ENCODE data around the gene NTRK1. TPM values are rescaled to one million over a fixed set of nuclear protein-coding genes. Genes with fewer than 3 reads are reported as not detected.
A peak's percentile ranks its signal among the peaks of the same experiment; 100 is the strongest.

Gene NTRK1
- total and polyA plus RNA-seq, 2 of the 13 experiments (the other 11 are each of a cell fraction or from before 2014, with no cell fraction given), result not detected

DNA sequence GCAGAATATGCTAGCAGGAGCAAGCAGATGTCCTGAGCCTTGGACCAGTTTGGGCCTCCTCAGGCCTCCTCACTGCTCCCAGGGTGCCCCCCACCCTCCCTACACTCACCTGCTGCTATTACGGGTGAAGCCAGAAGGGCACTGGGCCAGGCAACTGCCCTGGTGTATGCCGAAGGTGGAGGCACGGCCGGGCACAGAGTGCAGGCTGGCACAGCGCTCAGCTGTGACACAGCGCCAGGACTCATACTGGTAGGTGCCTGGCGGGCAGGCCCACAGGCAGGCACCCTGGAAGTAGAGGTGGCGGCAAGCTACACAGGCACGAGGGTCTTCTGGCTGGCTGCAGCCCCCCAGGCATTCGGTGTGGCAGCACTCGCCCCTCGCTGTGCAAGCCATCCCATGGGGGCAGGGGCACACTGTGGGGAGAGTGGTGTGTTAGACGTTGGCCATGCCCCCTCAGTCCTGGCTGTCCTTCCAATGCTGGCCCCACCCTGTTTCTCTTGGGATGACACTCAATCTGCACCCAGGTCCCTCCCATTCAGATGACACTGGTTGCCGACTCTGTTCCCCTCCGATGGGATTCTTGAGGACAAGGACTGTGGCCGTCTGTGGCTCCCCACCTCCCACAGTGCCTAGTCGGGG, 8.8 kb upstream of the NTRK1 start:
- TF ChIP-seq TBX2 (CRISPR knock-in tag; IDR thresholded peaks at IDR 0.05; ENCODE audit: borderline replicate concordance), result 0 out of 2 replicates have a peak, but pooled peaks have one; percentile 17
- TF ChIP-seq ZNF562 (CRISPR knock-in tag; IDR thresholded peaks at IDR 0.05; ENCODE audit: borderline replicate concordance), result no peak
- Histone ChIP-seq H3K9me3 (ENCODE audit: low read length) (no peaks in the 10 kb centered on the region), H3K79me2 (ENCODE audit: insufficient read depth, low read length) (no peaks in the 10 kb centered on the region), H3K4me1 (ENCODE audit: insufficient read depth, low read length) (peaks cover 15% of the 10 kb centered on the region), H3K9ac (ENCODE audit: insufficient read depth, low read depth, low read length) (no peak overlapping the region), H3K36me3 (replicated peaks in 1 of 2; ENCODE audit: control insufficient read depth in 1 of 2, insufficient read depth in 2 of 2, low read length in 2 of 2) (no peaks in the 10 kb centered on the region), H3K27ac (ENCODE audit: extremely low read length, insufficient read depth, low read length) (no peak overlapping the region), H3K4me2 (ENCODE audit: low read depth, low read length) (peak overlapping the region; percentile 54; the same call in 1 of the 2 replicates), H4K20me1 (ENCODE audit: insufficient read depth, low read length) (no peaks in the 10 kb centered on the region), H2AFZ (ENCODE audit: low read length) (no peak overlapping the region), H3K4me3 (replicated peaks in 1 of 3; ENCODE audit: insufficient read depth in 1 of 3, low read depth in 2 of 3, low read length in 3 of 3) (peak overlapping the region in 1 of 3 experiments; percentile 11; a peak in 1 of 6 replicates), H3K27me3 (ENCODE audit: control insufficient read depth in 1 of 2, insufficient read depth in 2 of 2, low read length in 2 of 2) (peaks cover 4 to 43% of the 10 kb centered on the region in 2 experiments; a peak in 2 of 5 replicates)
- no peak for FAIRE-seq
- CTCF ChIA-PET (ENCODE audit: low intra/inter-chr PET ratio, low total read pairs), result no interaction called here
- ATAC-seq, result no peak
- DNase-seq (ENCODE audit: low spot score), result no peak
- in situ Hi-C loops (cut with HindIII; ENCODE audit: extremely low pct_ligation_motif_present, low pct_unique_long_range_greater_than_20kb) (no loop called here), intact Hi-C loops (cut with micrococcal nuclease; ENCODE audit: unreplicated experiment) (no loop called here)
- no TSS peak for BruUV-seq (replicated peaks)
- POLR2A ChIA-PET, result interaction anchor here (1.2 kb wide), 1 partner anchor 85 kb away, joined by 3 read pairs; the partner anchor contains the start of gene PRCC
- 61% methylated on average over 4 of the region's 17 CpGs for WGBS (ENCODE audit: low lambda C conversion rate)

DNA sequence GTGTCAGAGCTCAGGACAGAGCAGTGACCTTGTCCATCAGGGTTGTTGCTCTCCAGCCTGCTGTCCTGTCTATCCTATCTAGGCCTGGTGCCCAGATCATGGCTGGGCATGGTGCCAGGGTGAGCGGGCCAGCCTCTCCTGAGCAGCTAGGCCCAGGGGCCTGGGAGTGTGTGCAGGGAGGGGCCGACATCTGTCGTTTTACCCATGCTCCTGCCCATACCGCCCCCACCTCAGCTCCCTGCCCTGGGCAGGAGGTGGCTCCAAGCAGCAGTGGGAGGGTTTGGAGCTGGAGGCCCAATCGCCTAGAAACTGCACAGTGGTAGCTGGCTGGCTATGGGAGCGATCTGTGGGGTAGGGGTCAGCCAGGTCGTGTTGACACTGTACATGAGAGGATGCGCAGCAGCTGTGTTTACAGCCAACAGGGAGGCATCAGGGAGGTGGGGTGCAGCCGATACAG, 8.2 kb upstream of the NTRK1 start:
- ATAC-seq (peak; percentile 93), FAIRE-seq (no peak), DNase-seq (ENCODE audit: low spot score) (peak; percentile 48)
- in situ Hi-C loops (cut with HindIII; ENCODE audit: extremely low pct_ligation_motif_present, low pct_unique_long_range_greater_than_20kb) (no loop called here), intact Hi-C loops (cut with micrococcal nuclease; ENCODE audit: unreplicated experiment) (no loop called here)
- H3K4me3 ChIP-seq (replicated peaks in 1 of 3; ENCODE audit: insufficient read depth in 1 of 3, low read depth in 2 of 3, low read length in 3 of 3), result peak overlapping the region in 1 of 3 experiments; percentile 11; a peak in 1 of 6 replicates
- H3K4me1 ChIP-seq (ENCODE audit: insufficient read depth, low read length), result peaks cover 15% of the 10 kb centered on the region
- no peaks in the 10 kb centered on the region for H4K20me1 ChIP-seq (ENCODE audit: insufficient read depth, low read length)
- H2AFZ ChIP-seq (ENCODE audit: low read length), result no peak overlapping the region
- H3K27ac ChIP-seq (ENCODE audit: extremely low read length, insufficient read depth, low read length), result no peak overlapping the region
- peaks cover 2 to 43% of the 10 kb centered on the region in 2 experiments; a peak in 2 of 5 replicates for H3K27me3 ChIP-seq (ENCODE audit: control insufficient read depth in 1 of 2, insufficient read depth in 2 of 2, low read length in 2 of 2)
- no TSS peak for BruUV-seq (replicated peaks)
- no peaks in the 10 kb centered on the region for H3K9me3 ChIP-seq (ENCODE audit: low read length)
- H3K79me2 ChIP-seq (ENCODE audit: insufficient read depth, low read length), result no peaks in the 10 kb centered on the region
- 0% methylated on average over 3 of the region's 9 CpGs for WGBS (ENCODE audit: low lambda C conversion rate)
- CTCF ChIA-PET (ENCODE audit: low intra/inter-chr PET ratio, low total read pairs), result interaction anchor here (0.6 kb wide), 1 partner anchor 186 kb away, joined by 3 read pairs; no protein-coding TSS in a partner anchor
- POLR2A ChIA-PET, result interaction anchor here (1.2 kb wide), 1 partner anchor 85 kb away, joined by 3 read pairs; the partner anchor contains the start of gene PRCC
- H3K4me2 ChIP-seq (ENCODE audit: low read depth, low read length), result peak overlapping the region; percentile 54
- H3K36me3 ChIP-seq (replicated peaks in 1 of 2; ENCODE audit: control insufficient read depth in 1 of 2, insufficient read depth in 2 of 2, low read length in 2 of 2), result no peaks in the 10 kb centered on the region
- H3K9ac ChIP-seq (ENCODE audit: insufficient read depth, low read depth, low read length), result no peak overlapping the region
- TF ChIP-seq NONO (IDR thresholded peaks at IDR 0.05), result no peak
- no peak for TF ChIP-seq NONO (CRISPR knock-in tag; conservative IDR thresholded peaks at IDR 0.05)
- TF ChIP-seq, protein P1, sequence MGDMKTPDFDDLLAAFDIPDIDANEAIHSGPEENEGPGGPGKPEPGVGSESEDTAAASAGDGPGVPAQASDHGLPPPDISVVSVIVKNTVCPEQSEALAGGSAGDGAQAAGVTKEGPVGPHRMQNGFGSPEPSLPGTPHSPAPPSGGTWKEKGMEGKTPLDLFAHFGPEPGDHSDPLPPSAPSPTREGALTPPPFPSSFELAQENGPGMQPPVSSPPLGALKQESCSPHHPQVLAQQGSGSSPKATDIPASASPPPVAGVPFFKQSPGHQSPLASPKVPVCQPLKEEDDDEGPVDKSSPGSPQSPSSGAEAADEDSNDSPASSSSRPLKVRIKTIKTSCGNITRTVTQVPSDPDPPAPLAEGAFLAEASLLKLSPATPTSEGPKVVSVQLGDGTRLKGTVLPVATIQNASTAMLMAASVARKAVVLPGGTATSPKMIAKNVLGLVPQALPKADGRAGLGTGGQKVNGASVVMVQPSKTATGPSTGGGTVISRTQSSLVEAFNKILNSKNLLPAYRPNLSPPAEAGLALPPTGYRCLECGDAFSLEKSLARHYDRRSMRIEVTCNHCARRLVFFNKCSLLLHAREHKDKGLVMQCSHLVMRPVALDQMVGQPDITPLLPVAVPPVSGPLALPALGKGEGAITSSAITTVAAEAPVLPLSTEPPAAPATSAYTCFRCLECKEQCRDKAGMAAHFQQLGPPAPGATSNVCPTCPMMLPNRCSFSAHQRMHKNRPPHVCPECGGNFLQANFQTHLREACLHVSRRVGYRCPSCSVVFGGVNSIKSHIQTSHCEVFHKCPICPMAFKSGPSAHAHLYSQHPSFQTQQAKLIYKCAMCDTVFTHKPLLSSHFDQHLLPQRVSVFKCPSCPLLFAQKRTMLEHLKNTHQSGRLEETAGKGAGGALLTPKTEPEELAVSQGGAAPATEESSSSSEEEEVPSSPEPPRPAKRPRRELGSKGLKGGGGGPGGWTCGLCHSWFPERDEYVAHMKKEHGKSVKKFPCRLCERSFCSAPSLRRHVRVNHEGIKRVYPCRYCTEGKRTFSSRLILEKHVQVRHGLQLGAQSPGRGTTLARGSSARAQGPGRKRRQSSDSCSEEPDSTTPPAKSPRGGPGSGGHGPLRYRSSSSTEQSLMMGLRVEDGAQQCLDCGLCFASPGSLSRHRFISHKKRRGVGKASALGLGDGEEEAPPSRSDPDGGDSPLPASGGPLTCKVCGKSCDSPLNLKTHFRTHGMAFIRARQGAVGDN (CRISPR knock-in tag; IDR thresholded peaks at IDR 0.05), result peak; percentile 54
- TF ChIP-seq FOXC1 (CRISPR knock-in tag; IDR thresholded peaks at IDR 0.05; ENCODE audit: borderline replicate concordance), result no peak
- TF ChIP-seq SOX13 (IDR thresholded peaks at IDR 0.05), result no peak
- TF ChIP-seq SOX13 (CRISPR knock-in tag; conservative IDR thresholded peaks at IDR 0.05 in 1 of 2, IDR thresholded peaks at IDR 0.05 in 1 of 2), result 0 out of 4 replicates have a peak, but pooled peaks of 1 of the 2 experiments have one; percentile 9
- TF ChIP-seq KAT2B (IDR thresholded peaks at IDR 0.05; ENCODE audit: borderline replicate concordance, low read depth, low read length), result no peak
- no peak for TF ChIP-seq NR2C2 (CRISPR knock-in tag; IDR thresholded peaks at IDR 0.05; ENCODE audit: borderline replicate concordance)
- TF ChIP-seq ZNF761 (CRISPR knock-in tag; conservative IDR thresholded peaks at IDR 0.05), result no peak

All from HepG2 (cell line).